Measurements from ENCODE around the gene HADH. TPM values are rescaled to one million over a fixed set of nuclear protein-coding genes. Genes with fewer than 3 reads are reported as not detected.
"Not testable (repeated sequence)": the region's sequence is repeated elsewhere in the genome, so short reads cannot be mapped to it uniquely, and the experiment has no call there.

HADH gene
- total RNA-seq, 1 experiment from 2014 or later, result 39.8 TPM

DNA sequence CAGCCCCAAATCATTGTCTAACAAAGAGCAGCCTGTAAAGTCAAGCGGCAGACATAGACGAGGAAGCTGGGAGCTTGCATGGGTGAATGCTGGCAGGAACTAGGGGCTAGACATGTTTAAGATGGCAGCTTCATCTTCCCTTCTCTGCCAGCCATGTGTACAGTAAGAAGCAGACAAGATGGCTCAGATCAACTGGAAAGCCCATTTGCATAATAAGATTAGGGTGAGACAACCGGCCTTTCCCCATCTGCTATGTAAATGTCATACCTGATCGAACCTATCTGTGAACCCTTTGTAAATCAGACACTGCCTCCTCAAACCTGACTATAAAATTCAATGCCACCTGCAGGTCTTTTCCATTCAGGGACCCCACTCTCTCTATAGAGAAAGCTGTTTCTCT lies 22.8 kb upstream of the HADH start:
- TF ChIP-seq NFE2L1 (CRISPR knock-in tag; IDR thresholded peaks at IDR 0.05) (no peak), CBFB (CRISPR knock-in tag; IDR thresholded peaks at IDR 0.05; ENCODE audit: low read depth) (no peak), SMAD4 (CRISPR knock-in tag; IDR thresholded peaks at IDR 0.05) (no peak), HMGA2 (CRISPR knock-in tag; IDR thresholded peaks at IDR 0.05) (no peak), ZNF396 (CRISPR knock-in tag; IDR thresholded peaks at IDR 0.05; ENCODE audit: borderline replicate concordance) (no peak), NFATC4 (CRISPR knock-in tag; IDR thresholded peaks at IDR 0.05) (no peak), AFF4 (CRISPR knock-in tag; IDR thresholded peaks at IDR 0.05; ENCODE audit: borderline replicate concordance) (no peak), IRF2 (CRISPR knock-in tag; IDR thresholded peaks at IDR 0.05; ENCODE audit: borderline replicate concordance, low read depth) (no peak), NR3C1 (CRISPR knock-in tag; conservative IDR thresholded peaks at IDR 0.05; ENCODE audit: low read depth) (no peak), NR1H2 (CRISPR knock-in tag; IDR thresholded peaks at IDR 0.05) (no peak)
- TF ChIP-seq, protein P1, sequence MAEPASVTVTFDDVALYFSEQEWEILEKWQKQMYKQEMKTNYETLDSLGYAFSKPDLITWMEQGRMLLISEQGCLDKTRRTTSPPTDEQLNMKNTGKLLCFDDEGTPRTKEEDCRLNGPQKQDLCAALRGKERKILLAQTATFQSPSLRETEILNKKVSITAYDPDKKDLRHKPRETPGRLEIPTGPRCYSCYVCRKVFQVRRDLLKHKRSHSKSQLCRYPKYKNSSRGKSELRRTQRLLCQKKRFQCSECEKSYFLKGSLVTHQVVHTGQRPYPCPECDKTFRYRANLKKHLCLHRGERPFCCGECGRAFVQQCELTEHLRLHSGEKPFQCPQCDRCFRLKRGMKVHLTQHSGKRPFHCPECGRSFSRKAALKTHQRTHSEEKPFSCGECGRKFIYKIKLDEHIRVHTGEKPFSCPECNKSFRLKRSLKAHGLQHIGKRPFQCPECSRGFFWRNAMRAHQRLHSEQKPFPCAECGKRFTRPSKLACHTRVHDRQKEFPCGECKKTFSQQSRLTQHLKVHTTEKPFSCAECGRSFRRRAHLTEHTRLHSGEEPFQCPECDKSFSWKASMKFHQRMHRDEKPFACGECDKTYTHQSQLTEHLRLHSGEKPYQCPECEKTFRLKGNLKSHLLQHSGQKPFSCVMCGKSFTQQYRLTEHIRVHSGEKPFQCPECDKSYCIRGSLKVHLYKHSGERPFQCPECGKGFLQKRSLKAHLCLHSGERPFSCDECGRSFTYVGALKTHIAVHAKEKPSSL (CRISPR knock-in tag; conservative IDR thresholded peaks at IDR 0.05), result no peak
- TF ChIP-seq, protein P2, sequence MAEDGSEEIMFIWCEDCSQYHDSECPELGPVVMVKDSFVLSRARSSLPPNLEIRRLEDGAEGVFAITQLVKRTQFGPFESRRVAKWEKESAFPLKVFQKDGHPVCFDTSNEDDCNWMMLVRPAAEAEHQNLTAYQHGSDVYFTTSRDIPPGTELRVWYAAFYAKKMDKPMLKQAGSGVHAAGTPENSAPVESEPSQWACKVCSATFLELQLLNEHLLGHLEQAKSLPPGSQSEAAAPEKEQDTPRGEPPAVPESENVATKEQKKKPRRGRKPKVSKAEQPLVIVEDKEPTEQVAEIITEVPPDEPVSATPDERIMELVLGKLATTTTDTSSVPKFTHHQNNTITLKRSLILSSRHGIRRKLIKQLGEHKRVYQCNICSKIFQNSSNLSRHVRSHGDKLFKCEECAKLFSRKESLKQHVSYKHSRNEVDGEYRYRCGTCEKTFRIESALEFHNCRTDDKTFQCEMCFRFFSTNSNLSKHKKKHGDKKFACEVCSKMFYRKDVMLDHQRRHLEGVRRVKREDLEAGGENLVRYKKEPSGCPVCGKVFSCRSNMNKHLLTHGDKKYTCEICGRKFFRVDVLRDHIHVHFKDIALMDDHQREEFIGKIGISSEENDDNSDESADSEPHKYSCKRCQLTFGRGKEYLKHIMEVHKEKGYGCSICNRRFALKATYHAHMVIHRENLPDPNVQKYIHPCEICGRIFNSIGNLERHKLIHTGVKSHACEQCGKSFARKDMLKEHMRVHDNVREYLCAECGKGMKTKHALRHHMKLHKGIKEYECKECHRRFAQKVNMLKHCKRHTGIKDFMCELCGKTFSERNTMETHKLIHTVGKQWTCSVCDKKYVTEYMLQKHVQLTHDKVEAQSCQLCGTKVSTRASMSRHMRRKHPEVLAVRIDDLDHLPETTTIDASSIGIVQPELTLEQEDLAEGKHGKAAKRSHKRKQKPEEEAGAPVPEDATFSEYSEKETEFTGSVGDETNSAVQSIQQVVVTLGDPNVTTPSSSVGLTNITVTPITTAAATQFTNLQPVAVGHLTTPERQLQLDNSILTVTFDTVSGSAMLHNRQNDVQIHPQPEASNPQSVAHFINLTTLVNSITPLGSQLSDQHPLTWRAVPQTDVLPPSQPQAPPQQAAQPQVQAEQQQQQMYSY (CRISPR knock-in tag; IDR thresholded peaks at IDR 0.05), result no peak
- TF ChIP-seq, protein P3, sequence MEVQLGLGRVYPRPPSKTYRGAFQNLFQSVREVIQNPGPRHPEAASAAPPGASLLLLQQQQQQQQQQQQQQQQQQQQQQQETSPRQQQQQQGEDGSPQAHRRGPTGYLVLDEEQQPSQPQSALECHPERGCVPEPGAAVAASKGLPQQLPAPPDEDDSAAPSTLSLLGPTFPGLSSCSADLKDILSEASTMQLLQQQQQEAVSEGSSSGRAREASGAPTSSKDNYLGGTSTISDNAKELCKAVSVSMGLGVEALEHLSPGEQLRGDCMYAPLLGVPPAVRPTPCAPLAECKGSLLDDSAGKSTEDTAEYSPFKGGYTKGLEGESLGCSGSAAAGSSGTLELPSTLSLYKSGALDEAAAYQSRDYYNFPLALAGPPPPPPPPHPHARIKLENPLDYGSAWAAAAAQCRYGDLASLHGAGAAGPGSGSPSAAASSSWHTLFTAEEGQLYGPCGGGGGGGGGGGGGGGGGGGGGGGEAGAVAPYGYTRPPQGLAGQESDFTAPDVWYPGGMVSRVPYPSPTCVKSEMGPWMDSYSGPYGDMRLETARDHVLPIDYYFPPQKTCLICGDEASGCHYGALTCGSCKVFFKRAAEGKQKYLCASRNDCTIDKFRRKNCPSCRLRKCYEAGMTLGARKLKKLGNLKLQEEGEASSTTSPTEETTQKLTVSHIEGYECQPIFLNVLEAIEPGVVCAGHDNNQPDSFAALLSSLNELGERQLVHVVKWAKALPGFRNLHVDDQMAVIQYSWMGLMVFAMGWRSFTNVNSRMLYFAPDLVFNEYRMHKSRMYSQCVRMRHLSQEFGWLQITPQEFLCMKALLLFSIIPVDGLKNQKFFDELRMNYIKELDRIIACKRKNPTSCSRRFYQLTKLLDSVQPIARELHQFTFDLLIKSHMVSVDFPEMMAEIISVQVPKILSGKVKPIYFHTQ (CRISPR knock-in tag; IDR thresholded peaks at IDR 0.05), result no peak
- TF ChIP-seq, protein P4, sequence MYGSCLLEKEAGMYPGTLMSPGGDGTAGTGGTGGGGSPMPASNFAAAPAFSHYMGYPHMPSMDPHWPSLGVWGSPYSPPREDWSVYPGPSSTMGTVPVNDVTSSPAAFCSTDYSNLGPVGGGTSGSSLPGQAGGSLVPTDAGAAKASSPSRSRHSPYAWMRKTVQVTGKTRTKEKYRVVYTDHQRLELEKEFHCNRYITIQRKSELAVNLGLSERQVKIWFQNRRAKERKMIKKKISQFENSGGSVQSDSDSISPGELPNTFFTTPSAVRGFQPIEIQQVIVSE (CRISPR knock-in tag; IDR thresholded peaks at IDR 0.05; ENCODE audit: borderline replicate concordance), result no peak
- Mint-ChIP-seq H3K4me1 (no peaks in the 10 kb centered on the region), H3K9me3 (peaks cover 13% of the 10 kb centered on the region), H3K4me3 (no peak overlapping the region), H3K27me3 (ENCODE audit: low read depth) (no peaks in the 10 kb centered on the region; the same call in 1 of the 2 replicates), H3K27ac (no peak overlapping the region), H3K36me3 (no peaks in the 10 kb centered on the region; the same call in 1 of the 2 replicates)
- CTCF ChIA-PET, result no interaction called here
- POLR2A ChIA-PET, result no interaction called here
- DNase-seq (ENCODE audit: low spot score) (no peak), ATAC-seq (no peak)

GRCh38 chr4:107967519-107967918 lies 22.2 kb upstream of the HADH start:
- CTCF ChIA-PET; H3K36me3 Mint-ChIP-seq; POLR2A ChIA-PET; H3K4me3 Mint-ChIP-seq; H3K4me1 Mint-ChIP-seq; DNase-seq (ENCODE audit: low spot score); H3K27me3 Mint-ChIP-seq (ENCODE audit: low read depth); H3K27ac Mint-ChIP-seq; H3K9me3 Mint-ChIP-seq; ATAC-seq: not testable (repeated sequence)

GRCh38 chr4:107967921-107968320 lies 21.8 kb upstream of the HADH start:
- not testable (repeated sequence) for H3K4me1 Mint-ChIP-seq; H3K9me3 Mint-ChIP-seq; H3K27me3 Mint-ChIP-seq (ENCODE audit: low read depth)

More at GRCh38 chr4:107967921-107968320, 21.8 kb upstream of the HADH start:
- H3K4me3 Mint-ChIP-seq; ATAC-seq; CTCF ChIA-PET; H3K36me3 Mint-ChIP-seq; H3K27ac Mint-ChIP-seq; DNase-seq (ENCODE audit: low spot score); POLR2A ChIA-PET: not testable (repeated sequence)
